NCI-H146 (cell line): ENCODE results near the gene LONP1.
"Not testable (repeated sequence)": the region's sequence is repeated elsewhere in the genome, so short reads cannot be mapped to it uniquely, and the experiment has no call there.

Experiments used
- DNase-seq: peaks from one replicate; lab custom pipeline; 2025; lab: John Stamatoyannopoulos, UW

Gene LONP1

DNA sequence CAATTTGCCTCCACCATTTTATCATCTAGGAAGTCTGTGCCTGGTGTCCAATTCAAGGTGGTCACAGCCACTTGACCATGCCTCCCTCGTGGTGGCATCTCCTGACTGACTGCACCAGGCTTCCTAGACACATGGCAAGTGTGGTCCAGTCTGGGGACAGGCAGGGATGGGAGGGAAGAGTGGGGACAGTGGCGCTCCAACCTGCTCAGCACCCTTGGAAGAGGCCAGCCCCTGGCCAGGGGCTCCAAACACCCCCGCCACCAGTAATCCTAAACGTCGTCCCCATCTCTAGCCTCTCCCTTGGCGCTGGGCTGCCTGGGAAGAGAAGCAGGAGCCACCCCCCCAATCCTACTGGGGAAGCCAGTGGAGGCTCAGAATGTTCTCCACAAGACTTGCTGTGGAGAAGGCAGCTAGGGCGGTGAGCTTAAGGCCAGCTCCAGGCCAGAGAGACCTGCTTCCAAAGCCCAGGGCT is 27.2 kb downstream of the LONP1 start:
- DNase-seq = no peak

DNA sequence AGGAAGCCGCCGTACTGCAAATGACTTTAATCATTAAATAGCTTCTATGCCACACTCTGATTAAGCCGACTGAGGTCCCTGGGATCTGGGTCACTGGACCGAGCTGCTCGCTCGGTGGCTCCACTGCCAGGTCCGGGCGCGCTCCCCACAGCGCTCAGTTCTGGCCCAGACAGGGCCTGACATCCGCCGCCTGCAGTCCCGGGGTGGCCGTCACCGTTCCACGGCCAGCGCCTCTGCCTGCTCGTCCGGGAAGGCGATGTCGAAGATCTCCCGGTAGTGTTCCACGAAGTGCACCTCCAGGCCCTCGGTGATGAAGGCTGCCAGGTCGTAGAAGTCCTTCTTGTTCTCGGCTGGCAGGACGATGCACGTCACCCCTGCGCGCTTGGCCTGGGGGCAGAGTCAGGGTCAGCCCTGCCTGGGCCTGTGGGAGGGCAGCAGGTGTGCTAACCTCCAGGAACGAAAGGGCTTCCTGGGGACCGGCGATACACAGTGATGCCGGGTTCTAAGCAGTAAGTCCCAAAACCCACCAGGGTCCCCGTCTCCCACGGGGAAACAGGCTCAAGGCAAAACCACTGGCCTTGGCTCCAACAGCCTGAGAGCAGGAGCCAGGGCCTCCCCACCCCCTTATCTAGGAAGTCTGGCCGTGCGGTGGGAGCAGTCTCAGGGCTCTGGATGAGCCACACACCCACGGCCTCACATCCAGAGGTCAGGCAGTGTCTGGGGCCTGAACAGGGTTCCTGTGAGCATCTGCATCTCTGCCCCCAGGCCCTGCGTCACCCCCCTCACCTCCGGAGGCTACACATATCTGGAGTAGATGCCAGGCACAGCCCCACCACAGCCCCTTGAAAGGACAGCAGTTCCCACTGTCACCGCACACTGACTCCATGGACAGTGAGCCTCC is 27.9 kb downstream of the LONP1 start:
- DNase-seq = no peak

DNA sequence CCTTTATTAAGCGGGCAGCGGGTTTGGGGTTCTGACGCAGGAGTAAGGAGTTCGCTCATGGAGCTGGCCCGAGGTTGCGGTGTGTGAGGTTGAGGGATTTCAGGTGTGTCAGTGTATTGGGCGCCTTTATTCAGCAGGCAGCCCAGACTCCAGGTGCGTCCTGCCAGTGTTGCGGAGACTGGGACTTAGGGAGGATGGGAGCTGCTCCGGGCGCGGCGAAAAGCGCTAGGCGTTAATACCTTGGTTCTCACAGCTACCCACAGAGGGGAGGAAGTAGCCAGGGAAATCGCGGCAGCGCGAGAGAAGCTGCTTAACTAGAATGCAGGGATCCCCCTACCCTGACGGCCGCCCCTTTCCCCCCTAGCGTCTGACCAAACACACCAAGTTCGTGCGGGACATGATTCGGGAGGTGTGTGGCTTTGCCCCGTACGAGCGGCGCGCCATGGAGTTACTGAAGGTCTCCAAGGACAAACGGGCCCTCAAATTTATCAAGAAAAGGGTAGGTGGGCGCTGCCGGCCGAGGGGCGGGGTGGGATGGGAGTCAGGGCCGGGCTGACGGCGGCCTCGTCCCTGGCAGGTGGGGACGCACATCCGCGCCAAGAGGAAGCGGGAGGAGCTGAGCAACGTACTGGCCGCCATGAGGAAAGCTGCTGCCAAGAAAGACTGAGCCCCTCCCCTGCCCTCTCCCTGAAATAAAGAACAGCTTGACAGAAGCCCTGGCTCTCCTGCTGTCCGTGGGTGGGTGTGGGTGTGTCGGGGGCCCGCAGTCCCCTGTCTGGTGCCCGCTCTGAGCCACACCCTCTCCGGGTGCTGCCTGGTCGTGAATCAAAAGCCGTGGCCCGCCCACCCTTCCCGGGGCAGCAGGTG is 28.8 kb downstream of the LONP1 start:
- DNase-seq = no peak

DNA sequence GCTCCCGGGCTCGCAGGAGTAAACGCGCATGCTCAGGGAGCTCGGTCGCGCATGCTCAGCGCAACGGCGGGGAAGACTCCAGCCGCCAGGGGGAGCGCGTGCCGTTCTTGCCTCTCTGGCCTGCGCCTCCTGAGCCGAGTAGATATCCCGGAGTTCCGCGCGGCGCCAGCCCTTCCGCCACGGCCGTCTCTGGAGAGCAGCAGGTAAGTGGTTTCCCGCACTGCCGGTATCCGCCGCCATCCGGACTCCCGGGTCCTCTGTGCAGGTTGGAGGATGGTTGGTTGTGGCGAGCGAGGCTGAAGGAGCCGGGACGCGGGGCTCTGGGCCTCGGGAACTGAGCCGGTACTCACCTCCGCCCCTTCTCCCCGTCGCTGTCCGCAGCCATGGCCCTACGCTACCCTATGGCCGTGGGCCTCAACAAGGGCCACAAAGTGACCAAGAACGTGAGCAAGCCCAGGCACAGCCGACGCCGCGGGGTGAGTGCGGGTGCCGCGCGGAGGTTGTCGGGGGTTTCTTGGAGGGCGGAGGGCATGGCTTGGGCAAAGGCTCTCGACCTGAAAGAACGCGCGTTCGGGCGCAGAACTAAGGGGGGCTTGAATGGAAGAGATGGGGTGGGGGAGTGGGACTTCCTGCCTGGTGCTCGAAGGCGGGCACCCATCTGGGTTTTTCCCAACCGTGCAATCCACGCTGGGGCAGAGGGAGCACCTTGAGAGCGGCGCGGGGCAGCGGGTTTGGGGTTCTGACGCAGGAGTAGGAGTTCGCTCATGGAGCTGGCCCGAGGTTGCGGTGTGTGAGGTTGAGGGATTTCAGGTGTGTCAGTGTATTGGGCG is 29.6 kb downstream of the LONP1 start, which contains the start of gene RPL36:
Gene RPL36, plus strand, starts transcription at position 171 of the 830 bp plus-strand sequence. Its CDS starts 213 bp downstream, at position 384.
- DNase-seq = peak; percentile 93

DNA sequence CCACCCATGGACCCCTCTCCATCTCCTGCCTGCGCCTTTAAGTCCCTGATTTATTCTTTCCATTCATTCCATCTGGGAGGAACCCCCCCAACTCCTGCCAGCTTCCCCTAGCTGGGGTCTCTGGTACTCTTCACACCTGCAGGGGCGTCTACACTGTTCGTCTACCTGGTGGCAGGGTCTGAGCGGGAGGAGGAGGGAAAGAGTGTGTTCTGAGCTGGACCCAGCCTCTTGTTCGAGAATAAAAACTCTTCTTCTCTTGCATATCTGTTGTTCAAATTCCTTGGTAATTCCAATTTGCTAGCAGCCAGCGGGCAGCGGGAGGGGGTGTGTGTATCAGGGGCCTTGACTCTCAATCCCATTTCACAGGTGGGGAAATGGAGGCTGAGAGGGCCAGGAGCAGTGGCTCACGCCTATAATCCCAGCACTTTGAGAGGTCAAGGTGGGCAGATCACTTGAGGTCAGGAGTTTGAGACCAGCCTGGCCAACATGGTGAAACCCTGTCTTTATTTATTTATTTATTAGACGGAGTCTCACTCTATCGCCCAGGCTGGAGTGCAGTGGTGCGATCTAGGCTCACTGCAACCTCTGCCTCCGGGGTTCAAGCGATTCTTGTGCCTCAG is 31.6 kb downstream of the LONP1 start:
- not testable (repeated sequence) for DNase-seq

DNA sequence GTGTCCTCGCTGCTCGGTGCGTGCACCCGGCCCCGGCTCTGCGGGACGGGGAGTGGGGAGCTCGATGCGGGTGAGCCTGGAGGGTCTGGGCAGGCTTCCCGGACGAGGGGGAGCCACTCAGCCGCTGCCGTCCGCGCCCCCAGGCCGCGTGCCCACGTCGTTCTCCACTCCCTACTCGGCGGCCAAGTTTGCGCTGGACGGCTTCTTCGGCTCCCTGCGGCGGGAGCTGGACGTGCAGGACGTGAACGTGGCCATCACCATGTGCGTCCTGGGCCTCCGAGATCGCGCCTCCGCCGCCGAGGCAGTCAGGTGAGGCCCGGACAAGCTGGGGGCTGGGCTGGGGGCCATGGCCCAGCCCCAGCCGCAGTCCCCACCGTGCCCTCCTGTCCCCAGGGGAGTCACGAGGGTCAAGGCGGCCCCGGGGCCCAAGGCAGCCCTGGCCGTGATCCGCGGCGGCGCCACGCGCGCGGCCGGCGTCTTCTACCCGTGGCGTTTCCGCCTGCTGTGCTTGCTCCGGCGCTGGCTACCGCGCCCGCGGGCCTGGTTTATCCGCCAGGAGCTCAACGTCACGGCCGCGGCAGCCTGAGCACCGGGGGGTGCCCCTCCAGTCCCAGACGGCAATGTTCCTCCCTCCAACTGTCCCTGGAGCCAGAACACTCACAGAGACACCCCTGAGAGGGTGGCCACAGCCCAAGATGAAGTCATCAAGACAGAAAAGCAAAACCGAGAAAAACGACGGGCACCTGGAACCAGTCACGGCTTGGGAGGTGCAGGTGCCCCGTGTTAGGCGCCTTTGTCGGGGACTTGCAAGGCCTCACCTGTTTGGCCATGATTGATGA is 32.4 kb downstream of the LONP1 start:
- DNase-seq = no peak

DNA sequence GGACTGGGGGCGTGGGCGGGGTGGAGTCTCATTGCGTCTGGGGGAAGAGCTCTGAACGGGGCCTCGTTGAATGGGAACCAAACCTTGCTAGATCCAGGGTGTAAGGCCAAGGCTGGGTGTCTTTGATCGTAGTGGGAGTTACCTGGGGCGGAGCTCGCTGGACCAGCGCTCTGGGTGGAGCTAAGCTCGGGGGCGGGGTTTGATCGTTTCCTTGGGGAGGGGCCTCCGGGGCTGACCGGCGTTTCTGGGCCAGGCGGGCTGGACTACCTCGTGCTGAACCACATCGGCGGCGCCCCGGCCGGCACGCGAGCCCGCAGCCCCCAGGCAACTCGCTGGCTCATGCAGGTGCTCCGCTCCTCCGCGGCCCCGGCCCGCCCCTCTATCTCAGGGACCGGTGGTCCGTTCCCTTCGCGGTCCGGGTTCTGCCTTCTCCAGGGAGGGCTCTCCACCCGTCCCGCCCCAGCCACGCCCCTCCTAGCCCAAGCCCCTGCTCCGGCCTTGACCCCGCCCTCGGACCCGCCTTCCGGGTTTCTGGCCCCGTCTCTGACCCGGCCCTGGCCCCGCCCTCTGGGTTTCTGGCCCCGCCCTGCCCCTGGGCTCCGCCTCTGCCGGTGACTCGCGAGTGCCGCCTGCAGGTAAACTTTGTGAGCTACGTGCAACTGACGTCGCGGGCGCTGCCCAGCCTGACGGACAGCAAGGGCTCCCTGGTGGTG is 33.1 kb downstream of the LONP1 start:
- peak; percentile 92 for DNase-seq

DNA sequence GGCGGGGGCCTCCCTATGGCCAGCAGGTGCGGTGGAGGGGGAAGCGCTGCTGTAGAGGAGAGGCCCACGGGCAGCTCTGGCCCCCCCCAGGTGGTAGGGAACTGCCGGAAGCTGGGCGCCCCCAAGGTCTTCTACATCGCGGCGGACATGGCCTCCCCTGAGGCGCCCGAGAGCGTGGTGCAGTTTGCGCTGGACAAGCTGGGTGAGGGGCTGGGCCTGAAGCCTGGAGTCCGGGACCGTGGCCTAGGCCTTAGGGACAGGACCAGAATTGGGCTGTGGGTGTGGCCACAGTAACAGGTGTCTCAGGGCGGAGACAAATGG is 33.7 kb downstream of the LONP1 start:
- DNase-seq = no peak

DNA sequence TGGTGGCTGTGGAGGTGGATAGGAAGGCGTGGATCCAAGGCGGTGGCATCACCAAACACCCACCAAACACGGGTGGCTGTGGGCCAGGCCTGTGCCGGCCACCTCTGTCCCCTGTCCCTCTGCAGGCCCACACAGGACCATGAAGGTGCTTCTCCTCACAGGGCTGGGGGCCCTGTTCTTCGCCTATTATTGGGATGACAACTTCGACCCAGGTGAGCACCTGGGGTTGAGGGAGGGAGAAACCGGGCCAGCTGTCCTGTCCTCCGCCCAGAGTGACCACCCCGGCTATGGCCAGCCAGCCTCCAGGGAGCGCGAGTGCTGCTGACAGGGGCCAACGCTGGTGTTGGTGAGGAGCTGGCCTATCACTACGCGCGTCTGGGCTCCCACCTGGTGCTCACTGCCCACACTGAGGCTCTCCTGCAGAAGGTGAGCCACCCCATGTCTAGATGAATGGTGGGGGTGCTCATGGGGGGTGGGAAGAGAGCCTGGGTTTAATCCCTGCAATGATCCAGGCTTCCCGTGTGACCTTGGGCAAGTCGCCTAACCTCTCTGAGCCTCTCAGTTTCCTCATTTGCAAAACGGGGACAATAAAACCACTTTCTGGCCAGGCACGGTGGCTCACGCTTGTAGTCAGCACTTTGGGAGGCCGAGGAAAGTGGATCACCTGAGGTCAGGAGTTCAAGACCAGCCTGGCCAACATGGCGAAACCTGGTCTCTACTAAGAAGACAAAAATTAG is 35.1 kb downstream of the LONP1 start:
- DNase-seq = no peak

DNA sequence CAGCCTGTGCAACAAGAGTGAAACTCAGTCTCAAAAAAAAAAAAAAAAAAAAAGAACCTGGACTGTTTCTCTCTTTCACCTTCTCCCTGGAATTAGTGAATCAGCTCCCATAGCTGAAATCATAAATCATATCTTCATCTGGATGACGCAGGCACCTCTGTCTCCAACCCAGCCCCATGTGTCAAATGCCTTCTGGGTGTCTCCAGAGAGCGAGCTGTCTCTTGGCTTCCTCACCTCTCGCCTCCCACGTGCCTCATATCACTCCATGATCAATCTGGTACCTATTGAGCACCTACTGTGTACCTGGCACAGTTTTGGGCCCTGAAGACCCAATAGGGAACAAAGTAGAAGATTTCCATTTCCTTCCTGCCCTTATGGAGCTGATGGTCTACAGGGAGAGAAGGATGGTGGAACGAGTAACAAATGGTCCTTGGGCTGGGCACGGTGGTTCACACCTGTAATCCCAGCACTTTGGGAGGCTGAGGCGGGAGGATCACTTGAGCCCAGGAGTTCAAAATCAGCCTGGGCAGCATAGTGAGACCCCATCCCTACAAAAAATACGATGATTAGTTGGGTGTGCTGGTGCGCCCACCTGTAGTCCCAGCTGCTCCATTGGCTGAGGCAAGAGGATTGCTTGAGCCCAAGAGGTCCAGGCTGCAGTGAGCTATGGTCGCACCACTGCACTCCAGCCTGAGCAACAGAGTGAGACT is 36.6 kb downstream of the LONP1 start:
- no peak for DNase-seq

DNA sequence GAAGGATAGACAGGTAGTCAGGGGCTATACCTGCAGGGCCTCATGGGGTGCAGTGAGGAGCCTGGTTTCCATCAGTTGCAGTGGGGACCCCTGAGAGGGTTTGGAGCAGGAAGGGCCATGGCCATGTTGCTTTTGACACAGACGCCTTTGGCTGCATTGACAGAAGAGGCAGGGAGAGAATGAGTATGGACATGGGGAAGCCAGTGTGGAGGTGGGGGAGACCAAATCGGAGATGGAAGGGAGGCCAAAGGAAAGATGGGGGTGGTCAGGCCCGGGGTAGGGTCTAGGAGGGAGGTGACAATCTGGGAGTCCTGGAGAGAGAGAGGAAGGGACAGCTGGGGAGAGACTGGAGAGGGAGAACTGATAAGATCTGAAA is 37.9 kb downstream of the LONP1 start:
- no peak for DNase-seq

DNA sequence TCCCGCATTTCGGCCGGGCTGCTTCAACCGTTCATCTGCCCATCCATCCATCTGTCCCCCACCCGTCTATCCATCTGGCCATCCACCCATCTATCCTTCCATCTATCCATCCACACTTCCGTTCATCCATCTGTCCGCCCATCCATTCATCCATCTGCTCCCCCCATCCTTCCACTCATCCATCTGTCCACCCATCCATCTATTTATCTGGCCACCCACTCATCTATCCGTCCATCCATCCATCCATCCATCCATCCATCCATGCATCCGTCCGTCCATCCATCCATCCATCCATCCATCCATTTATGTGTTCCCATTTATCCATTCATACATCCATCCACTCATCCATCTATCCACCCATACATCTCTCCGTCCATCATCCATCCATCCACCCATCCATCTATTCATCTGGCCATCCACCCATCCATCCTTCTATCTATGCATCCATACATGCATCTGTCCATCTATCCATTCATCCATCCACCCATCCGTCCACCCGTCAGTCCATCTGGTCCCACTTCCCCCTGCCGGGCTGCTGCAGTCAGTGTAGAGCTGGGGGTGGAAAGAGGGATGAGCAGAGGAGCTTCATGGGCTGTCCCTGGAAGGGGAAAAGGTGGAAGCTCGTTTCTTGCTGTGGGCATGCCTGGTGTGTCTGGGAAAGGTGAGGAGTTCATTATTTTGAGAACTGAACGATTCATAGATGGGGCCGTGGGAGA is 38.4 kb downstream of the LONP1 start:
- DNase-seq = no peak

DNA sequence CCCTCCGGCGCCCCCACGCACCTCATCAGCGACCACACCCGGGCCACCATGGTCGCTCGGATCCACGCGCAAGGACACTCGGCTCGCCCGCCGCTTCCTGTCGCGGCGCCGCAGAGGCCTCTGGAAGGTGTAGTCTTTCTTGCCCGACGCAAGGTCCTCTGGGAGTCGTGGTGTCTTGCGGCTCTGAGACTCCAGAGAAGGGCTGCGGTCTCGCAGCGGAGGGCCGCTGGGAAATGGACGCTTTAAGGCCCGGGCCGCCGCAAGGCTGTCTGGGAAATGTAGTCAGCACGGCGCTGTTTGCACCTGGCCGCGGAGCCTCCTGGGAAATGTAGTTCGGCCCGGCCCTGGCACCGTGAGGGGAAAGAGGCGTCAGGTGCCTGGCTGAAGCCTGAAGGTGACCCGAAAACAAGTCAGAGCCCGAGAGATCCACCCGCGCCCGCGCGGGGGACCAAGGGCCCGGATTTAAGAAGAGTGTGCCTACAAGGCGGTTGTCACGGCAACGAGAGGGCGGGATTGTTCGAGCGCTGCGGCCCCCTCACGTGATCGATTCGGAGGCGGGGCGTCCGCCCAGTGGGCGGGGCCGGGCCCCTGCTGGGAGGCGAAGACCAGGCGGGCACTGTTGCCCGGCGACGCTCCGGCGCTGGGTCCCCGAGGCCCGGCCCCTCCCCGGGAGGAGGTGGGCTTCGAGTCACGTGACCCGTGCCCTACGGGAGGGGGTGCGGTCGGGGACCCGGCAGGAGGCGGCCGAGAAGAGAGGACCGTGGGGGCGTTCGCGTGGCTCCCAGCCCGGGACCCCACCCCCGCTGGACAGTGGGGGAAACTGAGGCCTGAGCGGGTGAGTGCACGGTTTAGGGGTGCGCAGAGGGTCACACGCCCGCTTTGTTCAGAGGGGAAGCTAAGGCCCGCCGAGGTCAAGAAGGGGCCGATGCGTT is 39.2 kb downstream of the LONP1 start, which contains the start of the genes HSD11B1L and MICOS13:
Gene HSD11B1L, plus strand, starts transcription at position 591 of the 932 bp plus-strand sequence. CDS start 3,806 bp downstream, outside the sequence.
Gene MICOS13, minus strand, starts transcription at position 80 of the 932 bp plus-strand sequence. Its CDS starts 30 bp downstream, at position 50.
- DNase-seq = peak; percentile 96

DNA sequence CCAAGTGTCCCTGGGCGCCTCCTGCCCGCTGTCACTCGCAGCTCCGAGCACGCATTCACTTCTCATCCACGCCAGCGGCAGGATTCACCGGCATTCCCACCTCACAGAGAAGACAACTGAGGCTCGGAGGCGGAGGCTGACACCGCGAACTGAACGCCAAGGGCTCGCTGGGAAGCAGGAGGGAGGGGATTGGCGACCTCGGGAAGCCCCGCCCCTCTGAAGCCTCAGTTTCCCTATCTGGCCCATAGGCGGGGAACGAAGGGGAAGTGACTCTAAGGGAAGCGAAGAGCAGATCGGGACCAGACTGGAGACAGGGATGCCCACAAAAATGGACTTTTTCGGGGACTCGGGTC is 39.9 kb downstream of the LONP1 start:
- DNase-seq = no peak

DNA sequence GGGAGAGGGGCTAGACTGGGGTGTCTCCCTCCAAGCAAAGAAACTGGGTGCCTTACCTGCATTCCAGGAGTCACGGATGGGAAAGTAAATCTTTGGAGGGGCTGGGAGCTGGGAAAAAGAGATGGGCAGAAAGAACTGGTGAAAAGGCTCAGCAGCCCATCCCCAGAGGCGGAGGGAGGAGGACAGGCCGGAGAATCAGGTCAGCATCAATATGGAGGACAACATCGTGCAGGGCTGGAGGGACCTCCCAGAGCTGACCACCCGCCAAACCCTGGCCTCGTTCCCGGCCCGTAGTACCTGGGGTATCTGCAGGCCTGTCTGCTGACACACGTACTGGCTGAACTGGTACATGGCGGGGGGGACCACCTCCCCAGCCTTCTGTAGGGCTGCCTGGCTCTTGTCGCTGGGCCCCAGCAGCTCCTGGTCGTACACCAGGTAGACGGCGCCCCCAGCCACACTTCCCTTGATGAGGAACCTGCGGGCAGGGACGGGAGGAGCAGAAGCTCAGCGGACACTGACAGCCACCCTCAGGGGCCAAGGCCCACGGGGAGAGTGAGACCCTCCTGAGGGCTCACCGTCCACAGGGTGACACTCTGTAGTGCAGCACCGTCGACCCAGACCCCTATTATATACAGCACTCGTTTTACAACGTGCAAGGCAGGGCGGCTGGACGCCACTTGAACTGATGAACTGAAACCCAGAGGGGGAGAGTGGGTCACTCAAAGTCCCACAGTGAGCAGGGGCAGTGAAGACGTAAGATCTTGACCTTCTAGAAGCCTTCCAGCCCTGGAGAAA is 40.5 kb downstream of the LONP1 start:
- DNase-seq = peak; percentile 30
